NCI-H2227 treated with DMSO at 0.1 percent for 48 hours (cell line): ENCODE measurements around the gene COQ5.
"Not testable (repeated sequence)": the region's sequence is repeated elsewhere in the genome, so short reads cannot be mapped to it uniquely, and the experiment has no call there.

Experiments
- DNase-seq: peaks from one replicate; lab custom pipeline; 2025; lab: John Stamatoyannopoulos, UW

The COQ5 gene

GRCh38 chr12:120529641-120530417, 871 bp upstream of the COQ5 start:
- DNase-seq, result peak; percentile 56

DNA sequence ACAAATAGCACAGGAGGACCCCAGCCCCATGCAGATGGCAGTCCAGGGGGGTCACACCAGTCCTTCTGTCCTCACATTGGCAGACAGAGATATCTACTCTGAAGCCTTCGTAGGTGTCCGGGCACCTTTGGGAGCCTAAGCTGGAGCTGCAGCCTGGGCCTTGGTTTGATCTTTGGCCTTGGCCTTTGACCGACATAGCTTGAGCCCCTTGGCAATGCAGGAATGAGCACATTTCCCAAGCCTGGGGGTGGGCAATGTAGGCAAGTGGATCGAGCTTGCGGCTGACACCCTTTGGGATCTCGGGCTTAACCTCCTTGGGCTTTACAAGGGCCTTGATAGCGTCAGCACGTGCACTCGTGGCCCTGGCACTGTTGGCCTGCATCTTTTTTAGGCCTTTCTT, 6.4 kb downstream of the COQ5 start:
- DNase-seq, result no peak

DNA sequence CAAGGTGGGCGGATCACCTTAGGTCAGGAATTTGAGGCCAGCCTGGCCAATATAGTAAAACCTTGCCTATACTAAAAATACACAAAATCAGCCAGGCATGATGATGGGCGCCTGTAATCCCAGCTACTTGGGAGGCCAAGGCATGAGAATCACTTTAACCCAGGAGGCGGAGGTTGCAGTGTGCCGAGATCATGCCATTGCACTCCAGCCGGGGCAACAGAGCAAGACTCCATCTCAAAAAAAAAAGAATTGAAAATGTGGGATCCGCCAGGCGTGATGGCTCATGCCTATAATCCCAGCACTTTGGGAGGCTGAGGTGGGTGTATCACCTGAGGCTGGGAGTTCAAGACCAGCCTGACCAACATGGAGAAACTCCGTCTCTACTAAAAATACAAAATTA, 9.6 kb downstream of the COQ5 start:
- DNase-seq, result not testable (repeated sequence)

DNA sequence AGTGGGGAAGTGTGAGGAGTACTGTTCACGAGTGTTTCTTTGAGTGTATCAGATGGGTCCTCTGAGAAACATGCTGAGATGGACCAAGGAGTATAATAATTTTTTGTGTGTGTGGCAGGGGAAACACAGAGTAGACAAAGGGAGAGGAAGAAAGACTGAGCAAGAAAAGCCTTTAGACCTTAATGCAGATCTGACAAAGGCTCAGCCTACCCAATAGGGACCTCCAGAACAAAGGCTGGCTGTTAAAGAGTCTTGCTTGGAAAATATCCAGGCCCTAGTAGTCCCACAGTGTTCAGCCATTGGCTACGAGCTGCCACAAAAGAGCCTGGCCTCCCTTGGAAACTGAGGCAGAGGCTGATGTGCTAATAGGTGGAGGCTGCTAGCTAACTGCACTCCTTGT, 13.5 kb downstream of the COQ5 start:
- DNase-seq, result no peak

DNA sequence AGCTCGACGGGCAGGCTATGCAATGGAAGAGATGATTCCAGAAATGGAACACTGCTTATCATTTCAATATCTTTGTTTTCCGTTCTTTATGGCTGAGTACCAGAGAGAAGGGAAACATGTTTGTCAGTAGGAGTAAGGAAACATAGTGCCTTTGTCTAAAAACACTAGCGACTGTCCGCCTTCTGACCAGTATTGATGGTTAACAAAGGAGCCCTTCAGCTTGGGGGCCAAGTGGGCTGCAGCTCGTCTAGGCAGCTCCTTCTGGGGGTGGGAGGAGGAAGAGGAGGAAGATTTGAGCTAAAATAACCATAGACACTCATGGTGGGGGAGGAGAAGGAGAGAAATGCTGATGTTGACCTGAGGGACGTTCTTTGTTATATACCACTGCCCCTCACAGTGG, 15.0 kb downstream of the COQ5 start:
- no peak for DNase-seq

GRCh38 chr12:120508537-120508936, 20.4 kb downstream of the COQ5 start:
- DNase-seq, result no peak

DNA sequence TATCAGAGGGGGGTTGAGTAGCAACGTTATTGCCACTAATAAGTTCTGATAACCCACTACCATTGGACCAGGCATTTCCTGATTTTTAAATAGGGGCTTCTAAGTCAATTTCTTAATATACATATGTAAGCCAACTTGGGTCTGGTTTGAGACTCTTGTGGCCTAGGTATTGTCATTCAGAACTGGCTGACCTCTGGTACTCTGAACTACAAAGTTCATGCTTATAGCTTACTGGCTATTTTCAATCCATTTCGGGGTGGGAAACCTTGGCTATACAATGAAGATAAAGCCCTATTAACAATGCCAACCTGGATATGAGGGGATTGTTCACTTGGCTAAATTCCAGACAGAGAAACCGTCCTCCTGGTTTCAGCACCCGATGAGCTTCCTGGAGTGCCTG, 24.4 kb downstream of the COQ5 start:
- no peak for DNase-seq

GRCh38 chr12:120500581-120500980, 28.4 kb downstream of the COQ5 start:
- DNase-seq, result no peak

- no peak for DNase-seq
Measured at GRCh38 chr12:120498870-120499515, 30.0 kb downstream of the COQ5 start.

DNA sequence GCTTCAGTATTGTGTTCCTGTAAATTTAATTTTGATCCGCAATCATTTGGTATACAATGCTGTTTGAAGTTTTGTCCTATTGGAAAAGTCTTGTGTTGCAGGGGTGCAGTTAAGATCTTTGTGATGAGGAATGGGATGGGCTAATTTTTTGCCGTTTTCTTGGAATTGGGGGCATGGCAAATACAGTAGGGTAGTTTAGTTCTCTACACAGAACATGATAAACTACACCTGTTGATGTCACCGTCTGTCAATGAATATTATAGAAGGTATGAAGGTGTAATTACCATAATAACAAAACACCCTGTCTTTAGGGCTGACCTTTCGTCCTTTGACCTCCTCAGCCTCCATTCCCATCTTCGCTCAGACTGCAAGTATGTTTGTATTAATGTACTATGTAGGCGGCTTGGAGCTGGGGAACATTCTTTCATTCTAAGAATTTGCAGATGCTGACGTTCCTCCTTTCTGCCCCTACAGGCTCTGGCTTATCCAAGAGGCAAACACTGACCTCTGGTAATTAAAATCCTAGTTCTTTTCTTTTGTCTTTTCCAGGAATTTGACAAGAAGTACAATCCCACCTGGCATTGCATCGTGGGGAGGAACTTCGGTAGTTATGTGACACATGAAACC, 31.3 kb downstream of the COQ5 start:
- DNase-seq, result no peak

- DNase-seq, result no peak
Measured at GRCh38 chr12:120496413-120497340, 32.3 kb downstream of the COQ5 start.

- peak; percentile 96 for DNase-seq
Measured at GRCh38 chr12:120495731-120496412, 33.1 kb downstream of the COQ5 start, which contains the start of gene DYNLL1. Gene DYNLL1 (plus strand): TSS chr12:120496113. CDS start chr12:120496422, 309 bp downstream.

GRCh38 chr12:120495186-120495730, 33.7 kb downstream of the COQ5 start:
- no peak for DNase-seq

DNA sequence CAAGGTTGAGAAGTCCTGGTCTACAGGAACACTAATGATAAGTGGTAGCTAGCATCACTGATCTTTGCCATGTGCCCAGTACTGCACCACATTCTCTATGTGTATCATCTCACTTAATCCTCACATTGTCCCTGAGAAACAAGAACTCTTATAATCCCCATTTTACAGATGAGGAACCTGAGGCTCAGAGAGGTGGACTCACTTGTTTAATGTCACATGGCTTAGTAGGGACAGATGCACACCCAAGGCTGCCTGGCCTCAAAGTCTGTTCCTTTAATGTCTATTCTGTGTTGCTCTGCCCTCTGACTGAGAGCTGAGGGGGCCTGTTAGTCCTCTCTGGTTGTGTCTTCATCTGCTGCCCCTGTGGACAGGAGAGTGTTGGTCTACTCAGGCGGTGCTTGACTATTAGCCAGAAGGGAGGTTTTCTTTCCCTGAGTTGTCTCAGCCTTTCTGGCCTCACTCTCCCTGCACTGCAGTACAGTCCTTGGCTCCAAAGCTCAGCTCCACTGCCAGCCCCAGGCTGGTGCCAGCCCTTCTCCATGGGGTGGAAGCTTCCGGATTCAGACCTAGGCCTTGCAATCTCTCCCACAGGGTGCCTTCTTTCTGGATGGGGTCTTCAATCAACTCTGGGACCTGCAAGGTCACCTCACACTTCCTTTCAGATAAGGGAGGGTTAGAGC, 38.0 kb downstream of the COQ5 start:
- no peak for DNase-seq

DNA sequence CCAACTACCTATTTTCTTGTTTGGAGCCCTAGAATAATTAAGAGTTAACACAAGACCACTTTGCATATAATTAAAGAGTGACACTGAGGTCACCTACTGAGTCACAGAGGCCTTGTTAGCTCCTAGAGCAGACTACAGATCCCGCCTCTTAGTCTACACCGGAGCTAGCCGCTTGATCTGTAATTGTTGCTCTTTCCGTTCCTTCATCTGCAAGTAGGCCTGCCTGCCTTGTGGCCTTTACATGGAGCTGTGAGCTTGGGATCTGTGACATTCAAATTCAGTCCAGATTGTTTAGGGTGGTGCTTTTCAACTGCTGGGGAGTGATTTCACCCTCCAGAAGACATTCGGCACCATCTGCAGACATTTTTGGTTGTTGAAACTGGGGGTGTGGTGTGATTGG, 38.6 kb downstream of the COQ5 start:
- DNase-seq, result no peak

GRCh38 chr12:120489018-120489417, 39.9 kb downstream of the COQ5 start:
- no peak for DNase-seq

- no peak for DNase-seq
Measured at GRCh38 chr12:120488057-120488640, 40.8 kb downstream of the COQ5 start.

DNA sequence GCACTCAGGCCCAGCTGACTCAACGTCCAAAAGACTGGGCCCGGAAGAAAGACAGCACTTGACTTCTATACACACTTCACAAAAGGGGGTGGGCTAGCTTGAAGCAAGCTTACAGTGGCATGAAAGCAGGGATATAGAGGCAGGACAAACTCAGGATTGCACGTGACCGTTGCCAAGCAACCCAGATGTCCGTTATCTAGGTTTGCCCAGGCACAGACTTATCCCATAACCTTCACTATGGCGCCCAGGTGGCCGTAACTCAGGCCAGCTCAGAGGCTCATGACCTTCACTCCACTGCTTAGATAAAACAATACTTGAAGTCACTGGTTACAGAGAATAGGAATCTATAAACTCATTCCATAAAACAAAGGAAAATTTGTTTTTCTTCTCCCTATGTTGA, 41.4 kb downstream of the COQ5 start:
- DNase-seq, result not testable (repeated sequence)

GRCh38 chr12:120485961-120486881, 42.7 kb downstream of the COQ5 start:
- no peak for DNase-seq
